Keratinocyte (primary cell): ENCODE measurements around the gene SEZ6. TPM values are rescaled to one million over a fixed set of nuclear protein-coding genes. Genes with fewer than 3 reads are reported as not detected.

ENCODE experiments used
- DNase-seq: peaks from one replicate; pipeline ENCODE4 v3.0.0-alpha.2; 2011; ENCODE audit warnings: low read depth, missing footprints, low spot score
- FAIRE-seq: peaks from 2 replicates; lab custom pipeline; 2011; peaks lifted over from hg19 to GRCh38; lab: Jason Lieb, UNC
- H2AFZ ChIP-seq: 2 replicates; pipeline ENCODE4 v1.6.0; 2012; ENCODE audit warnings: low read length, control low read depth, inconsistent platforms; ENCODE audit not compliant: control insufficient read depth
- H3K27ac ChIP-seq: 2 replicates; pipeline ENCODE4 v1.5.1; 2011; ENCODE audit warnings: low read length; ENCODE audit not compliant: control insufficient read depth, insufficient read depth
- H3K27me3 ChIP-seq: 3 replicates; pipeline ENCODE4 v1.6.0; 2011; ENCODE audit warnings: low read length; ENCODE audit not compliant: control insufficient read depth, insufficient read depth; ENCODE audit errors: extremely low read depth
- H3K36me3 ChIP-seq, 2 experiments: 2 replicates in 1 of 2; 3 replicates in 1 of 2; pipeline ENCODE4 v1.5.1; 2011; ENCODE audit warnings: low read length in 2 of 2, mild to moderate bottlenecking in 1 of 2; ENCODE audit not compliant: control insufficient read depth in 2 of 2, insufficient read depth in 2 of 2; ENCODE audit errors: extremely low read depth in 1 of 2
- H3K4me1 ChIP-seq: 3 replicates; pipeline ENCODE4 v1.5.1; 2011; ENCODE audit warnings: low read length; ENCODE audit not compliant: control insufficient read depth, insufficient read depth; ENCODE audit errors: extremely low read depth
- H3K4me2 ChIP-seq: 3 replicates; pipeline ENCODE4 v1.6.0; 2011; ENCODE audit warnings: low read depth, low read length; ENCODE audit not compliant: control insufficient read depth, insufficient read depth; ENCODE audit errors: extremely low read depth
- H3K4me3 ChIP-seq, 3 experiments: fragments of 200-600 bp in 1 of 3; sonication (generic) in 1 of 3; 2 replicates in 2 of 3; 3 replicates in 1 of 3; pipeline ENCODE4 v1.5.1; 2011 to 2016; ENCODE audit warnings: low read length in 3 of 3, mild to moderate bottlenecking in 3 of 3, control low read depth in 2 of 3, inconsistent platforms in 1 of 3, low read depth in 1 of 3, mixed read lengths in 1 of 3, mixed run types in 1 of 3, moderate library complexity in 1 of 3; ENCODE audit not compliant: control insufficient read depth in 2 of 3, insufficient read depth in 2 of 3; ENCODE audit errors: extremely low read depth in 1 of 3
- H3K79me2 ChIP-seq: 2 replicates; pipeline ENCODE4 v1.6.0; 2012; ENCODE audit warnings: low read length; ENCODE audit not compliant: control insufficient read depth, insufficient read depth
- H3K9ac ChIP-seq: 3 replicates; pipeline ENCODE4 v1.6.0; 2011; ENCODE audit warnings: low read length; ENCODE audit not compliant: control insufficient read depth, insufficient read depth; ENCODE audit errors: extremely low read depth
- H3K9me1 ChIP-seq: 3 replicates; pipeline ENCODE4 v1.6.0; 2011; ENCODE audit warnings: low read length; ENCODE audit not compliant: control insufficient read depth, insufficient read depth; ENCODE audit errors: extremely low read depth
- H3K9me3 ChIP-seq: 2 replicates; pipeline ENCODE4 v1.5.1; 2012; ENCODE audit warnings: low read depth, low read length; ENCODE audit not compliant: control insufficient read depth
- H4K20me1 ChIP-seq: 3 replicates; pipeline ENCODE4 v1.6.0; 2011; ENCODE audit warnings: low read length; ENCODE audit not compliant: control insufficient read depth, insufficient read depth; ENCODE audit errors: extremely low read depth
- EZH2 ChIP-seq: IDR thresholded peaks from one replicate; pipeline ENCODE4 v1.6.1; 2012; ENCODE audit warnings: inconsistent platforms, mild to moderate bottlenecking, low read length, moderate library complexity
- dilution Hi-C: fragments of 300-500 bp; cut with MboI; formaldehyde crosslinking; loops from one replicate; pipeline ENCODE4 v1.7.0; 2020; ENCODE audit warnings: low sequenced_read_pairs; ENCODE audit not compliant: extremely low pct_ligation_motif_present
- polyA plus RNA-seq, 5 experiments: library from polyadenylated mRNA; depleted of rRNA in 3 of 5; stranded (reverse) in 3 of 5; stranded (forward) in 1 of 5; unstranded in 1 of 5; fragments of >200 nt; gene quantifications; 1 replicate in 1 of 5; 2 replicates in 3 of 5; 3 replicates in 1 of 5; pipeline versions ENCODE4 v1.2.1 to v1.2.3, GENCODE V29; 2011 to 2012; ENCODE audit warnings: missing spikeins in 2 of 5, low read depth in 1 of 5, low replicate concordance in 1 of 5
- TF ChIP-seq, protein P1 (sequence below), 3 experiments: IDR thresholded peaks in 1 of 3; conservative IDR thresholded peaks in 1 of 3; optimal IDR thresholded peaks in 1 of 3; 2 replicates in 2 of 3; 3 replicates in 1 of 3; pipeline versions ENCODE3 to v1.5.1; 2011; ENCODE audit warnings: low read length in 3 of 3, mild to moderate bottlenecking in 3 of 3, moderate library complexity in 2 of 3, control low read depth in 1 of 3, inconsistent platforms in 1 of 3; ENCODE audit not compliant: insufficient read depth in 2 of 3; ENCODE audit errors: extremely low read depth in 1 of 3

SEZ6 gene
- polyA plus RNA-seq, 1 donor (not counting 4 experiments of a cell fraction or from before 2014, with no cell fraction given) = not detected

DNA sequence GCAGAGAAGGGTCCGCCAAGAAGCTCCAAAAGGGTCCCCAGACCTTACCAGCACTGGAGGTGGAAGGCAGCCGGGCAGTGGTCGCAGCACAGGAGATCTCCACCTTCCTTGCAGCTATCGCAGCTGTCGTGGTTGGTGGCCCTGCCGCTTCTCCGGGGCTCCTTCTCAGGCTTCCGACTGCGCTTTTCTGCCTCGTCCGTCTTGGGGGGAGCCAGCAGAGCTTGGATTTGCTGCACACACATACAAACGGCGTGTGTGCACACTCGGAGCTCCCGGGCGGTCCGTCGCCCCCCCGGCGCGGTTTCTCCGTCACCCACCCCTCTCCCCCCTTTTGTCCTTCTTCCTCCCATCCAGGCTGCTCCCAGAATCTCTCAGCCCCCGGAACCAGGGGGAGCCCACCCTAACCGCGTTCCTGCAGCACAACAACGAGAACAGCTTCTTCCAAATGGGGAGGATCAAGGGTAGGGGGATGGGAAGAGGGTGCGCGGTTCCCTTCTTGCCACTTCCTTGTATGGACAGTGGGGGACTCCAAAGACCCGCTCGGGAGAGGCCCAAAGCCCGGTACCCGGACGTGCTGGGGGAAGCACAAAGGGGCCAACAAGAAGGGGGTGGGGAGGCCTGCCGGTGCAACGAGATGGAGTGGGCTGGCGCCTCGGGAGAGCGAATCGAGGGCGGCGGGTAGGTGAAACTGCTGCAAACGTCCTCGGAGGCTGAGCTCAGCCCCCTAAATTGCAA lies 55.6 kb downstream of the SEZ6 start:
- no peak for FAIRE-seq

DNA sequence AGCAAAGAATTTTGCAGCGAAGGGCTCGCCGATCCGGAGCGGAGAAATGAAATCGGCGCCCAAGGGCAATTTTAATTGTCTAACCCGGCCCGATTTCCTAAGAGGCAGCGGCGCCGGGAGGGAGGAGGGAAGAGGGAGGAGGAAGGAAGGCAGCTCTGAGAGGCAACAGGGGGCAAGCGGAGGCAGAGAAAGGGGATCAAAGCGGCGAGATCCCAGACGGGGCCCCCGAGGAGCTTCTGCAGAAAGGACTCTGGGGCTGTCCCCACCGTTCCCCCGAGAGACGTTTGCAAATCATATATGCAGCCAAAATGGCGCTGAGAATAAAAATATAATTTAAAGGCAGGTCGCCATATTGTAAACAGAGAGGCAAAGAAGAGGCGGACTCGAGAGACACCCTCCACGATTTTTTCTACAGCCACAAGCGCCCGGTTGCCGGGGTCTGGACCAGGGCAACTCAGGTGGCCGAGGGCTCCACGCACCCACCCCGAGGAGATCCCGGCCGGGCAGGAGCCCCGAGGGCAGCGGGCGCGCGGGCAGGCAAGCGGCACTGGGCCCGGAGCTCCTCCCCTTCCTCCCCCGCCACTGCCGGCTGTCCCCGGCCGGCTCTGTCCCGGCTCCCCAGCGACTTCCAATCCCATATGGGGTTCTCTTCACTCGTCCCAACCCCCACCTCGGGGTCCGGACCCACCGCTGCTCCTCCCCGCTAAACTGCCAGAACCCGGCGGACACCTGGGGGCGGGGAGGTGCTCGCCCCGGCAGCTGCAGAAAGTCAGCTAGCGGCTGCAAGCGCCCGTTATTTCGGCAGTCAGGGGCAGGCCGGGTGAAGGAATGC lies 56.4 kb downstream of the SEZ6 start:
- H3K36me3 ChIP-seq = peaks cover 2 to 6% of the 10 kb centered on the region in 2 experiments
- DNase-seq = no peak
- TF ChIP-seq, protein P1, sequence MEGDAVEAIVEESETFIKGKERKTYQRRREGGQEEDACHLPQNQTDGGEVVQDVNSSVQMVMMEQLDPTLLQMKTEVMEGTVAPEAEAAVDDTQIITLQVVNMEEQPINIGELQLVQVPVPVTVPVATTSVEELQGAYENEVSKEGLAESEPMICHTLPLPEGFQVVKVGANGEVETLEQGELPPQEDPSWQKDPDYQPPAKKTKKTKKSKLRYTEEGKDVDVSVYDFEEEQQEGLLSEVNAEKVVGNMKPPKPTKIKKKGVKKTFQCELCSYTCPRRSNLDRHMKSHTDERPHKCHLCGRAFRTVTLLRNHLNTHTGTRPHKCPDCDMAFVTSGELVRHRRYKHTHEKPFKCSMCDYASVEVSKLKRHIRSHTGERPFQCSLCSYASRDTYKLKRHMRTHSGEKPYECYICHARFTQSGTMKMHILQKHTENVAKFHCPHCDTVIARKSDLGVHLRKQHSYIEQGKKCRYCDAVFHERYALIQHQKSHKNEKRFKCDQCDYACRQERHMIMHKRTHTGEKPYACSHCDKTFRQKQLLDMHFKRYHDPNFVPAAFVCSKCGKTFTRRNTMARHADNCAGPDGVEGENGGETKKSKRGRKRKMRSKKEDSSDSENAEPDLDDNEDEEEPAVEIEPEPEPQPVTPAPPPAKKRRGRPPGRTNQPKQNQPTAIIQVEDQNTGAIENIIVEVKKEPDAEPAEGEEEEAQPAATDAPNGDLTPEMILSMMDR (optimal IDR thresholded peaks at IDR 0.05 in 1 of 3, IDR thresholded peaks at IDR 0.05 in 1 of 3, conservative IDR thresholded peaks at IDR 0.05 in 1 of 3; ENCODE audit: extremely low read depth in 1 of 3, insufficient read depth in 2 of 3, low read length in 3 of 3) = no peak
- TF ChIP-seq EZH2 = no peak
- FAIRE-seq = no peak
- no peaks in the 10 kb centered on the region for H3K9me1 ChIP-seq
- dilution Hi-C loops = no loop called here
- peaks cover 45% of the 10 kb centered on the region for H3K4me1 ChIP-seq
- H2AFZ ChIP-seq = peak overlapping the region; percentile 68
- peaks cover 64% of the 10 kb centered on the region for H3K79me2 ChIP-seq
- H3K4me2 ChIP-seq = peak overlapping the region; percentile 81
- H4K20me1 ChIP-seq = no peaks in the 10 kb centered on the region
- no peaks in the 10 kb centered on the region for H3K27me3 ChIP-seq
- peak overlapping the region; percentile 84 for H3K9ac ChIP-seq
- peak overlapping the region; percentile 87 to 88 (median 88) for H3K4me3 ChIP-seq
- H3K27ac ChIP-seq = peak overlapping the region; percentile 85
- no peaks in the 10 kb centered on the region for H3K9me3 ChIP-seq

More for the DNA sequence above, 55.6 kb downstream of the SEZ6 start:
- no peaks in the 10 kb centered on the region for H3K9me3 ChIP-seq
- peak overlapping the region; percentile 85 for H3K27ac ChIP-seq
- peak overlapping the region; percentile 87 to 88 (median 88) for H3K4me3 ChIP-seq
- peak overlapping the region; percentile 81 for H3K4me2 ChIP-seq
- no peak for TF ChIP-seq EZH2
- TF ChIP-seq, protein P1 (optimal IDR thresholded peaks at IDR 0.05 in 1 of 3, IDR thresholded peaks at IDR 0.05 in 1 of 3, conservative IDR thresholded peaks at IDR 0.05 in 1 of 3; ENCODE audit: extremely low read depth in 1 of 3, insufficient read depth in 2 of 3, low read length in 3 of 3) = no peak
- H3K36me3 ChIP-seq = peaks cover under 1 to 6% of the 10 kb centered on the region in 2 experiments
- DNase-seq = no peak
- H3K4me1 ChIP-seq = peaks cover 41% of the 10 kb centered on the region
- peak overlapping the region; percentile 84 for H3K9ac ChIP-seq
- no peak overlapping the region for H2AFZ ChIP-seq
- dilution Hi-C loops = no loop called here
- no peaks in the 10 kb centered on the region for H3K9me1 ChIP-seq
- H3K79me2 ChIP-seq = peaks cover 57% of the 10 kb centered on the region
- H4K20me1 ChIP-seq = no peaks in the 10 kb centered on the region
- no peaks in the 10 kb centered on the region for H3K27me3 ChIP-seq
